ENCODE results near the gene FAM163B. TPM values are rescaled to one million over a fixed set of nuclear protein-coding genes. Genes with fewer than 3 reads are reported as not detected.

The FAM163B gene
- total RNA-seq, 1 experiment from 2014 or later: 2.0 TPM

- Mint-ChIP-seq H3K27me3 (ENCODE audit: low read depth) (peaks cover 17% of the 10 kb centered on the region), H3K4me1 (peaks cover 42% of the 10 kb centered on the region), H3K4me3 (no peak overlapping the region), H3K36me3 (no peaks in the 10 kb centered on the region), H3K27ac (no peak overlapping the region), H3K9me3 (no peaks in the 10 kb centered on the region)
- no peak for ATAC-seq
- POLR2A ChIA-PET: no interaction called here
- CTCF ChIA-PET: interaction anchor here (0.8 to 5.1 kb wide), 9 partner anchors 11 to 343 kb away, joined by 3 to 24 read pairs (median 4); no protein-coding TSS in a partner anchor
- TF ChIP-seq GTF2I (CRISPR knock-in tag; conservative IDR thresholded peaks at IDR 0.05) (no peak), E2F1 (CRISPR knock-in tag; IDR thresholded peaks at IDR 0.05) (no peak), NFE2L1 (CRISPR knock-in tag; IDR thresholded peaks at IDR 0.05) (no peak), ATF3 (CRISPR knock-in tag; conservative IDR thresholded peaks at IDR 0.05) (no peak), SMAD4 (CRISPR knock-in tag; IDR thresholded peaks at IDR 0.05) (no peak), ZNF263 (CRISPR knock-in tag; IDR thresholded peaks at IDR 0.05; ENCODE audit: low read depth) (peak; percentile 69; the same call in 1 of the 2 replicates), ZBTB21 (CRISPR knock-in tag; IDR thresholded peaks at IDR 0.05; ENCODE audit: borderline replicate concordance) (no peak), FOXP1 (CRISPR knock-in tag; IDR thresholded peaks at IDR 0.05; ENCODE audit: borderline replicate concordance) (0 out of 2 replicates have a peak, but pooled peaks have one; percentile 19), JUN (CRISPR knock-in tag; IDR thresholded peaks at IDR 0.05) (no peak)
- DNase-seq (ENCODE audit: low spot score): no peak
Observed at GRCh38 chr9:133529874-133530273, 79.3 kb downstream of the FAM163B start.

- DNase-seq (ENCODE audit: low spot score) (no peak), ATAC-seq (no peak)
- no peak for TF ChIP-seq ESRRA (CRISPR knock-in tag; IDR thresholded peaks at IDR 0.05; ENCODE audit: borderline replicate concordance)
- no peak for TF ChIP-seq FOXJ3 (CRISPR knock-in tag; IDR thresholded peaks at IDR 0.05; ENCODE audit: borderline replicate concordance)
- Mint-ChIP-seq H3K9me3 (no peaks in the 10 kb centered on the region), H3K27ac (no peak overlapping the region), H3K36me3 (no peaks in the 10 kb centered on the region), H3K4me1 (peaks cover 42% of the 10 kb centered on the region), H3K27me3 (ENCODE audit: low read depth) (peaks cover 17% of the 10 kb centered on the region), H3K4me3 (no peak overlapping the region)
- ChIA-PET POLR2A (no interaction called here), CTCF (interaction anchor here (0.5 to 5.1 kb wide), 11 partner anchors 11 to 342 kb away, joined by 3 to 24 read pairs (median 3); no protein-coding TSS in a partner anchor)
Observed at GRCh38 chr9:133529457-133529856, 79.7 kb downstream of the FAM163B start.

GRCh38 chr9:133528876-133529241 is 80.3 kb downstream of the FAM163B start:
- Mint-ChIP-seq H3K36me3 (no peaks in the 10 kb centered on the region), H3K27me3 (ENCODE audit: low read depth) (peaks cover 13% of the 10 kb centered on the region), H3K4me3 (no peak overlapping the region), H3K9me3 (no peaks in the 10 kb centered on the region), H3K4me1 (peaks cover 42% of the 10 kb centered on the region), H3K27ac (no peak overlapping the region)
- CTCF ChIA-PET: interaction anchor here (0.5 to 5.1 kb wide), 9 partner anchors 12 to 214 kb away, joined by 3 to 24 read pairs (median 4); no protein-coding TSS in a partner anchor
- TF ChIP-seq MXD4 (CRISPR knock-in tag; IDR thresholded peaks at IDR 0.05; ENCODE audit: borderline replicate concordance): no peak
- no peak for TF ChIP-seq NFATC4 (CRISPR knock-in tag; IDR thresholded peaks at IDR 0.05)
- TF ChIP-seq RORB (CRISPR knock-in tag; IDR thresholded peaks at IDR 0.05): no peak
- TF ChIP-seq ATF1 (CRISPR knock-in tag; IDR thresholded peaks at IDR 0.05): no peak
- TF ChIP-seq JUN (CRISPR knock-in tag; IDR thresholded peaks at IDR 0.05): no peak
- TF ChIP-seq ZNF138 (CRISPR knock-in tag; conservative IDR thresholded peaks at IDR 0.05): no peak
- no peak for TF ChIP-seq ZNF416 (CRISPR knock-in tag; IDR thresholded peaks at IDR 0.05)
- ATAC-seq: no peak
- DNase-seq (ENCODE audit: low spot score): no peak
- POLR2A ChIA-PET: no interaction called here

GRCh38 chr9:133528001-133528875 is 81.0 kb downstream of the FAM163B start:
- Mint-ChIP-seq H3K27ac (no peak overlapping the region; the same call in 1 of the 2 replicates), H3K4me3 (no peak overlapping the region), H3K36me3 (no peaks in the 10 kb centered on the region), H3K27me3 (ENCODE audit: low read depth) (peaks cover 7% of the 10 kb centered on the region), H3K4me1 (peaks cover 38% of the 10 kb centered on the region), H3K9me3 (no peaks in the 10 kb centered on the region)
- ChIA-PET POLR2A (no interaction called here), CTCF (interaction anchor here (0.5 to 5.1 kb wide), 17 partner anchors 10 to 466 kb away, joined by 3 to 24 read pairs (median 4); partner anchors contain the start of gene CACFD1)
- TF ChIP-seq GTF2I (CRISPR knock-in tag; conservative IDR thresholded peaks at IDR 0.05): peak; percentile 77; the same call in 1 of the 2 replicates
- TF ChIP-seq ATF6 (CRISPR knock-in tag; IDR thresholded peaks at IDR 0.05): no peak
- ATAC-seq: peak; percentile 40
- DNase-seq (ENCODE audit: low spot score): peak; percentile 44

Measured in WTC11 (cell line).